DND-41 (cell line): ENCODE data around the gene SNAP25.

Experiments
- ATAC-seq: fragments of 200-7000 bp; cut with Tn5 transposase; 3 replicates; pipeline ENCODE4 v1.9.1; 2021; ENCODE audit warnings: low read depth; ENCODE audit not compliant: insufficient read depth
- DNase-seq: peaks from one replicate; pipeline ENCODE4 v3.0.0-alpha.2; 2020
- H2AFZ ChIP-seq: 2 replicates; pipeline ENCODE4 v1.6.0; 2012; ENCODE audit warnings: low read depth, low read length
- H3K27ac ChIP-seq: 2 replicates; pipeline ENCODE4 v1.5.1; 2012; ENCODE audit warnings: low read length, inconsistent platforms
- H3K27me3 ChIP-seq: fragments of 200-600 bp; sonication (generic); 2 replicates; pipeline ENCODE4 v1.6.0; 2012; ENCODE audit warnings: low read length, mild to moderate bottlenecking, inconsistent platforms; ENCODE audit not compliant: insufficient read depth, poor library complexity
- H3K36me3 ChIP-seq: 2 replicates; pipeline ENCODE4 v1.5.1; 2012; ENCODE audit warnings: low read length, inconsistent platforms; ENCODE audit not compliant: insufficient read depth
- H3K4me1 ChIP-seq: 2 replicates; pipeline ENCODE4 v1.5.1; 2012; ENCODE audit warnings: mild to moderate bottlenecking, low read length; ENCODE audit not compliant: insufficient read depth
- H3K4me2 ChIP-seq: 2 replicates; pipeline ENCODE4 v1.6.0; 2012; ENCODE audit warnings: mild to moderate bottlenecking, moderate library complexity, low read length, inconsistent platforms; ENCODE audit not compliant: insufficient read depth
- H3K4me3 ChIP-seq, 2 experiments: fragments of 200-600 bp in 1 of 2; shearing (Covaris generic) in 1 of 2; 2 replicates each; pipeline ENCODE4 v1.5.1; 2012 to 2016; ENCODE audit warnings: inconsistent platforms in 2 of 2, low read length in 2 of 2, mild to moderate bottlenecking in 2 of 2, low read depth in 1 of 2, moderate library complexity in 1 of 2
- H3K79me2 ChIP-seq: 2 replicates; pipeline ENCODE4 v1.6.0; 2012; ENCODE audit warnings: low read length, inconsistent platforms; ENCODE audit not compliant: insufficient read depth
- H3K9ac ChIP-seq: 2 replicates; pipeline ENCODE4 v1.6.0; 2012; ENCODE audit warnings: low read depth, mild to moderate bottlenecking, inconsistent platforms, low read length, moderate library complexity
- H3K9me3 ChIP-seq: 2 replicates; pipeline ENCODE4 v1.5.1; 2012; ENCODE audit warnings: low read length, moderate library complexity, mild to moderate bottlenecking, inconsistent platforms; ENCODE audit not compliant: insufficient read depth, severe bottlenecking
- H4K20me1 ChIP-seq: 2 replicates; pipeline ENCODE4 v1.6.0; 2012; ENCODE audit warnings: low read length; ENCODE audit not compliant: insufficient read depth
- EZH2 ChIP-seq: IDR thresholded peaks from 3 replicates; pipeline ENCODE4 v1.6.1; 2012; ENCODE audit warnings: borderline replicate concordance, low read depth, mild to moderate bottlenecking, moderate library complexity, low read length, inconsistent platforms; ENCODE audit not compliant: severe bottlenecking
- TF ChIP-seq, protein P1 (sequence below): IDR thresholded peaks from 2 replicates; pipeline ENCODE4 v1.5.1; 2012; ENCODE audit warnings: borderline replicate concordance, low read length, moderate library complexity, mild to moderate bottlenecking; ENCODE audit not compliant: poor library complexity, severe bottlenecking; ENCODE audit errors: extremely low read depth

SNAP25 gene

DNA sequence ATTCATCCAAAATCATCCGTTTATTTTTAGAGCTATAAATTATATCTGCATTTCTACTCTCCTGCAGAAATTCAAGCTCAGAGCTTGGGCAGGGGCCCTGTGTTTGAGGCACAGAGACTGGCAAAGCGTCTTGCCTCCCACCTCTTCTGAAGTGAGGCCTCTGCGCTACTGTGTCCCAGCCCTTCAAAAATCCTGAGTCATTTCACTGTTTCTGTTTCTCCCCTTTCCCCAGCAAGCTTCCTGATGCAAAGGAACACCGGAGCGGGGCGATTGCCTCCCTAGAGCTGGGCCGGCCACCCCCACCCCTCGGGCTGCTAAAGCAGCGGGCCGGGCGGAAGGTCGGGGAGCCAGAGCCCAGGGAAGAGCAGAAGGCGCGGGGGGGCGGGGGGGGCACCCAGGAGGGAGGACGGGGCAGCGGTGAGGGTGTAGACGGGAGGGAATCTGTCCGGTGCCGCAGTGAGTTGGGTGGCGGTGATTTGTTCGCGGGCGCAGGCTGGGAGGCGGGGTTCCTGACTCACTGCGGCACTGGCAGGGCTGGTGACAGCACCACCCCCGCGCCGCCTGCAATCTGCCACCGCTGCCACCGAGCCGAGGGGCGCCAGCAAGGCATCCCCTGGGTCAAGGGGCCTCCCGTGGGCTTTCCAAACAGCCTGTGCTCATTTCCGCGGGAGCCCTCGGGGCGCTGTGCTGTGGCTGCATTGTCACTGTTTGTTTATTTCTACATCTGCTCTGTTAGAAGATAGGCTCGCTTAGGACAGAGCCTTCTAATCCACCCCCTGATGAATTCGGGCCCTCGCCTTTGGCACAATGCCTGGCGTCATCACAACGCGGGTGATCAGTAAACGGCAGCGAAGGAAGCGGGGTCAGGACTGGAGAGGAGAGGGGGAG lies 46.5 kb upstream of the SNAP25 start:
- Histone ChIP-seq H3K4me2 (no peak overlapping the region), H3K79me2 (no peaks in the 10 kb centered on the region), H4K20me1 (no peaks in the 10 kb centered on the region), H3K36me3 (no peaks in the 10 kb centered on the region), H3K4me1 (no peaks in the 10 kb centered on the region), H3K27ac (no peak overlapping the region), H3K9ac (no peak overlapping the region), H2AFZ (no peak overlapping the region), H3K4me3 (no peak overlapping the region), H3K27me3 (no peaks in the 10 kb centered on the region), H3K9me3 (no peaks in the 10 kb centered on the region)
- ATAC-seq (no peak), DNase-seq (no peak)
- no peak for TF ChIP-seq EZH2
- TF ChIP-seq, protein P1, sequence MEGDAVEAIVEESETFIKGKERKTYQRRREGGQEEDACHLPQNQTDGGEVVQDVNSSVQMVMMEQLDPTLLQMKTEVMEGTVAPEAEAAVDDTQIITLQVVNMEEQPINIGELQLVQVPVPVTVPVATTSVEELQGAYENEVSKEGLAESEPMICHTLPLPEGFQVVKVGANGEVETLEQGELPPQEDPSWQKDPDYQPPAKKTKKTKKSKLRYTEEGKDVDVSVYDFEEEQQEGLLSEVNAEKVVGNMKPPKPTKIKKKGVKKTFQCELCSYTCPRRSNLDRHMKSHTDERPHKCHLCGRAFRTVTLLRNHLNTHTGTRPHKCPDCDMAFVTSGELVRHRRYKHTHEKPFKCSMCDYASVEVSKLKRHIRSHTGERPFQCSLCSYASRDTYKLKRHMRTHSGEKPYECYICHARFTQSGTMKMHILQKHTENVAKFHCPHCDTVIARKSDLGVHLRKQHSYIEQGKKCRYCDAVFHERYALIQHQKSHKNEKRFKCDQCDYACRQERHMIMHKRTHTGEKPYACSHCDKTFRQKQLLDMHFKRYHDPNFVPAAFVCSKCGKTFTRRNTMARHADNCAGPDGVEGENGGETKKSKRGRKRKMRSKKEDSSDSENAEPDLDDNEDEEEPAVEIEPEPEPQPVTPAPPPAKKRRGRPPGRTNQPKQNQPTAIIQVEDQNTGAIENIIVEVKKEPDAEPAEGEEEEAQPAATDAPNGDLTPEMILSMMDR: no peak

DNA sequence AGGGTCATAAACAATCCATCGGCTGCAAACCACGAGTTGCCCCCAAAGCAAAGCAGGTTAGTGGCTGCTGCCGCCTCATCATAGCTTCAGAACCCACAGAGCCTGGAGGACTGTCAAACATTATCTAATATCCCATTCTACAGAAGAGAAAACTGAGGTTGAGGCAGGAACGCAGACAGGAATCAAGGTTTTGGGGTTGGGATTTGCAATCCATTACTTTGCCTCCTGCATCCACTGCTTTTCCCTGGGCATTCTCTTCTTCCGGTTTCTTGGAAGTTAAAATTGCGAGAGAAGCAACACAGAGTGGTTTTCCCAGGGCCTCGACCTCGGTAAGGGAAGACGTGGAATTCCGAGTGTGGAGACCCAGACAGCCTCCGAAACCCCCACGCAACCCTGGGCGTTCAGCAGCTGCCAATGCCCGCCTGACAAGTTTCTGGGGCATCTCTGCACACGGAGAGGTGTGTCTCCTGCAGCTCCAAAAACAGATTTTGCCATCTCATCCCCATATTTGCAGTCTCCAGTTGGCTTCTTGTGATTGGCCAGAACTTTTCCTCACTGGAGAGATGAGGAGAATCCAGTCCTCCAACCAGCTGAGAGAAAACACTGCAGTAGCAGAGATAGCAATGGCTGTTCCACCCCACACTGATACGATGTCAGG lies 45.5 kb upstream of the SNAP25 start:
- ATAC-seq (no peak), DNase-seq (no peak)
- Histone ChIP-seq H3K36me3 (no peaks in the 10 kb centered on the region), H2AFZ (no peak overlapping the region), H3K4me1 (no peaks in the 10 kb centered on the region), H3K9me3 (no peaks in the 10 kb centered on the region), H3K4me3 (no peak overlapping the region), H4K20me1 (no peaks in the 10 kb centered on the region), H3K27ac (no peak overlapping the region), H3K27me3 (no peaks in the 10 kb centered on the region), H3K4me2 (no peak overlapping the region), H3K9ac (no peak overlapping the region), H3K79me2 (no peaks in the 10 kb centered on the region)
- no peak for TF ChIP-seq EZH2
- TF ChIP-seq, protein P1: no peak

DNA sequence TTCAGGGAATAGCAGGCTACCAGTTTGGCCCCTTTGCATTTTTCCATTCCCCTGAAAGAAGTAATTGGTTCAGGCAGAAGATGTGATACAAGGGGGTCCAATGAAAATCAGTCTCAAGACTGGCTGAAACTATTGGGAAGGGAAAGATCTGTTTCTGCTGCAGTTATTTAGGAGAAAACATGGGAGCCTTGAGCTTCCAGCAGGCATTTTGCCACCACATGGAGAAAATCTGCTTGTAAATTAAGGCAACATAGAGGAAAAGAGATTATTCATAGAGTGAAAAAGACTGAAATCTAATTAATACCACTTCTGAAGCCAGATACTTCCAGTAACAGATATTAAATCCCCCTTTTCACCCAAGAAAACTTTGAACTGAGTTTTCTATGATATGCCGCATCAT lies 44.2 kb upstream of the SNAP25 start:
- ATAC-seq: no peak
- H3K4me2 ChIP-seq: no peak overlapping the region
- no peak overlapping the region for H2AFZ ChIP-seq
- H3K36me3 ChIP-seq: no peaks in the 10 kb centered on the region
- TF ChIP-seq EZH2: no peak
- TF ChIP-seq, protein P1: no peak
- H3K9me3 ChIP-seq: no peaks in the 10 kb centered on the region
- H4K20me1 ChIP-seq: no peaks in the 10 kb centered on the region
- H3K27me3 ChIP-seq: no peaks in the 10 kb centered on the region
- H3K4me3 ChIP-seq: no peak overlapping the region
- no peak overlapping the region for H3K9ac ChIP-seq
- no peak overlapping the region for H3K27ac ChIP-seq
- no peak for DNase-seq
- H3K79me2 ChIP-seq: no peaks in the 10 kb centered on the region
- no peaks in the 10 kb centered on the region for H3K4me1 ChIP-seq
